HL-60 (cell line): Measurements from ENCODE around the gene PGGHG.

ENCODE experiments used
- DNase-seq, 2 experiments: peaks; one replicate each; pipeline ENCODE4 v3.0.0-alpha.2; 2010 to 2020; ENCODE audit warnings: low read depth in 1 of 2, low spot score in 1 of 2
- H3K27ac ChIP-seq: fragments of 250-450 bp; sonication (Bioruptor Pico); replicated peaks from 2 replicates; pipeline ENCODE4 v1.5.1; 2020; ENCODE audit warnings: mild to moderate bottlenecking, moderate library complexity
- H3K27me3 ChIP-seq: fragments of 250-450 bp; sonication (Bioruptor Pico); 2 replicates; pipeline ENCODE4 v1.5.1; 2021; ENCODE audit warnings: mild to moderate bottlenecking, moderate library complexity; ENCODE audit not compliant: insufficient read depth, poor library complexity, severe bottlenecking
- H3K4me3 ChIP-seq: replicated peaks from 2 replicates; pipeline ENCODE4 v1.5.1; 2011; ENCODE audit warnings: mild to moderate bottlenecking, control low read depth, low read length; ENCODE audit not compliant: insufficient read depth
- CTCF ChIP-seq: IDR thresholded peaks from one replicate; pipeline ENCODE4 v1.5.1; 2011; ENCODE audit warnings: low read length, control low read depth, inconsistent platforms; ENCODE audit not compliant: insufficient read depth
- GABPA ChIP-seq: IDR thresholded peaks from 2 replicates; pipeline ENCODE4 v1.6.1; 2012; ENCODE audit warnings: low read depth
- POLR2AphosphoS5 ChIP-seq: IDR thresholded peaks from 2 replicates; pipeline ENCODE4 v1.6.1; 2012; ENCODE audit warnings: low read depth
- SPI1 ChIP-seq: IDR thresholded peaks from 2 replicates; pipeline ENCODE4 v1.6.1; 2012; ENCODE audit warnings: low read depth, mild to moderate bottlenecking, borderline replicate concordance
- TF ChIP-seq, protein P1 (sequence below): IDR thresholded peaks from 2 replicates; pipeline ENCODE4 v1.6.1; 2012; ENCODE audit warnings: low read depth; ENCODE audit not compliant: insufficient replicate concordance

The PGGHG gene

GRCh38 chr11:282630-283360 is 6.1 kb upstream of the PGGHG start:
- DNase-seq: no peak
- TF ChIP-seq POLR2AphosphoS5 (no peak), CTCF (no peak), SPI1 (no peak)
- Histone ChIP-seq H3K27me3 (peaks cover 23% of the 10 kb centered on the region), H3K27ac (no peak overlapping the region), H3K4me3 (no peak overlapping the region)

- no peak overlapping the region for H3K4me3 ChIP-seq
- TF ChIP-seq, protein P1, sequence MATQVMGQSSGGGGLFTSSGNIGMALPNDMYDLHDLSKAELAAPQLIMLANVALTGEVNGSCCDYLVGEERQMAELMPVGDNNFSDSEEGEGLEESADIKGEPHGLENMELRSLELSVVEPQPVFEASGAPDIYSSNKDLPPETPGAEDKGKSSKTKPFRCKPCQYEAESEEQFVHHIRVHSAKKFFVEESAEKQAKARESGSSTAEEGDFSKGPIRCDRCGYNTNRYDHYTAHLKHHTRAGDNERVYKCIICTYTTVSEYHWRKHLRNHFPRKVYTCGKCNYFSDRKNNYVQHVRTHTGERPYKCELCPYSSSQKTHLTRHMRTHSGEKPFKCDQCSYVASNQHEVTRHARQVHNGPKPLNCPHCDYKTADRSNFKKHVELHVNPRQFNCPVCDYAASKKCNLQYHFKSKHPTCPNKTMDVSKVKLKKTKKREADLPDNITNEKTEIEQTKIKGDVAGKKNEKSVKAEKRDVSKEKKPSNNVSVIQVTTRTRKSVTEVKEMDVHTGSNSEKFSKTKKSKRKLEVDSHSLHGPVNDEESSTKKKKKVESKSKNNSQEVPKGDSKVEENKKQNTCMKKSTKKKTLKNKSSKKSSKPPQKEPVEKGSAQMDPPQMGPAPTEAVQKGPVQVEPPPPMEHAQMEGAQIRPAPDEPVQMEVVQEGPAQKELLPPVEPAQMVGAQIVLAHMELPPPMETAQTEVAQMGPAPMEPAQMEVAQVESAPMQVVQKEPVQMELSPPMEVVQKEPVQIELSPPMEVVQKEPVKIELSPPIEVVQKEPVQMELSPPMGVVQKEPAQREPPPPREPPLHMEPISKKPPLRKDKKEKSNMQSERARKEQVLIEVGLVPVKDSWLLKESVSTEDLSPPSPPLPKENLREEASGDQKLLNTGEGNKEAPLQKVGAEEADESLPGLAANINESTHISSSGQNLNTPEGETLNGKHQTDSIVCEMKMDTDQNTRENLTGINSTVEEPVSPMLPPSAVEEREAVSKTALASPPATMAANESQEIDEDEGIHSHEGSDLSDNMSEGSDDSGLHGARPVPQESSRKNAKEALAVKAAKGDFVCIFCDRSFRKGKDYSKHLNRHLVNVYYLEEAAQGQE: no peak
- TF ChIP-seq CTCF (no peak), SPI1 (no peak), POLR2AphosphoS5 (no peak), GABPA (no peak)
- H3K27me3 ChIP-seq: peaks cover 28% of the 10 kb centered on the region
- no peak for DNase-seq
- H3K27ac ChIP-seq: no peak overlapping the region
These were observed 5.4 kb upstream of the PGGHG start for GRCh38 chr11:283405-284104.

DNA sequence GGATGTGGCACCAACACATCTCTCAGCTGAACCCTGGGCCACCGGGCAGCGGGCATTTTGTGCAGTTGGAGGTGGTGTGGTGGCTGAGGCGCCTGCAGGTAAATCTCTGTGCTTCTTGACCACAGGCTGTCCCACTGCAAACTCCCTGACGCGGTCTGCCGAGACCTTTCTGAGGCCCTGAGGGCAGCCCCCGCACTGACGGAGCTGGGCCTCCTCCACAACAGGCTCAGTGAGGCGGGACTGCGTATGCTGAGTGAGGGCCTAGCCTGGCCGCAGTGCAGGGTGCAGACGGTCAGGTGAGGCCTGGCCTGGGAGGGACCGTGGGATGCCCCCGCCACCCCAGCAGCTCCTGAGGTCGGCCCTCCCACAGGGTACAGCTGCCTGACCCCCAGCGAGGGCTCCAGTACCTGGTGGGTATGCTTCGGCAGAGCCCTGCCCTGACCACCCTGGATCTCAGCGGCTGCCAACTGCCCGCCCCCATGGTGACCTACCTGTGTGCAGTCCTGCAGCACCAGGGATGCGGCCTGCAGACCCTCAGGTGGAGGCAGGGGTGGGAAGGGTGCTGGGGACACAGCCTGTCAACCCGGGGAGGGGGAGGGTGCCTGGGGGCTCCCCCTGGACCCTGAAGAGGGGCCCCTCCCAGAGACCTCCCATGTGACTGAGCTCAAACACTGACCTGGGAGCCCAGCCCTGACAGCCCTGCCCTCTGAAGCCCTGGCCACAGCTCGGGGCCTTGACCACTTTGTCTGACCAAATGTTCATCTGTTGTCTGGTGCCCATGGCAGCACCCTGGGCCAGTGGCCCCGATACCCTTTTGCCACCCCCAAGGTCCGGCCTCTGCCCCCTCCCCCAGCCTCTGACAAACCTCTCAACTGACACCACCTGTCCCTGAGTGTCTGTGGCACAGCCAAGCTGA is 4.6 kb upstream of the PGGHG start:
- Histone ChIP-seq H3K4me3 (no peak overlapping the region), H3K27ac (no peak overlapping the region), H3K27me3 (peaks cover 22% of the 10 kb centered on the region)
- TF ChIP-seq, protein P1: no peak
- no peak for TF ChIP-seq GABPA
- no peak for TF ChIP-seq POLR2AphosphoS5
- no peak for TF ChIP-seq CTCF
- TF ChIP-seq SPI1: no peak
- no peak for DNase-seq
